GM23338 (cell line): ENCODE measurements around the gene DMD. TPM values are rescaled to one million over a fixed set of nuclear protein-coding genes. Genes with fewer than 3 reads are reported as not detected.

ENCODE experiments used
- ATAC-seq: fragments of 200-7000 bp; cut with Tn5 transposase; 3 replicates; pipeline ENCODE4 v1.9.1; 2020
- DNase-seq: peaks from one replicate; pipeline ENCODE4 v3.0.0-alpha.2; 2015; ENCODE audit warnings: low spot score
- H2AFZ ChIP-seq: fragments of 200-600 bp; sonication (generic); 2 replicates; pipeline ENCODE4 v1.8.0; 2016; ENCODE audit warnings: antibody characterized with exemption, mild to moderate bottlenecking, moderate library complexity
- H3F3A ChIP-seq: fragments of 200-600 bp; sonication (generic); replicated peaks from 2 replicates; pipeline ENCODE4 v1.8.0; 2017; ENCODE audit warnings: antibody characterized with exemption, mixed run types, low read depth
- H3K27ac ChIP-seq: fragments of 200-600 bp; sonication (generic); 2 replicates; pipeline ENCODE4 v1.6.1; 2016; ENCODE audit warnings: low read depth
- H3K27me3 ChIP-seq: fragments of 200-600 bp; sonication (generic); 2 replicates; pipeline ENCODE4 v1.8.0; 2016; ENCODE audit warnings: mild to moderate bottlenecking, mixed run types, moderate library complexity; ENCODE audit not compliant: insufficient read depth
- H3K36me3 ChIP-seq: fragments of 200-600 bp; sonication (generic); 2 replicates; pipeline ENCODE4 v1.8.0; 2016; ENCODE audit warnings: mild to moderate bottlenecking; ENCODE audit not compliant: insufficient read depth
- H3K4me1 ChIP-seq: fragments of 200-600 bp; sonication (generic); 2 replicates; pipeline ENCODE4 v1.8.0; 2016; ENCODE audit warnings: mild to moderate bottlenecking, moderate library complexity; ENCODE audit not compliant: insufficient read depth
- H3K4me2 ChIP-seq: fragments of 200-600 bp; sonication (generic); 2 replicates; pipeline ENCODE4 v1.7.1; 2017; ENCODE audit warnings: mixed run types
- H3K4me3 ChIP-seq: fragments of 200-600 bp; sonication (generic); 2 replicates; pipeline ENCODE4 v1.6.1; 2016; ENCODE audit warnings: mixed run types
- H3K79me2 ChIP-seq: fragments of 200-600 bp; sonication (generic); replicated peaks from 2 replicates; pipeline ENCODE4 v1.8.0; 2017; ENCODE audit warnings: mild to moderate bottlenecking; ENCODE audit not compliant: insufficient read depth
- H3K9me2 ChIP-seq: fragments of 200-600 bp; sonication (generic); 2 replicates; pipeline ENCODE4 v1.8.0; 2017; ENCODE audit not compliant: insufficient read depth
- H4K20me1 ChIP-seq: fragments of 200-600 bp; sonication (generic); replicated peaks from 2 replicates; pipeline ENCODE4 v1.8.0; 2017; ENCODE audit warnings: mild to moderate bottlenecking; ENCODE audit not compliant: insufficient read depth
- H3K27ac Mint-ChIP-seq: 2 replicates; pipeline ENCODE4 v1.8.0; 2020; ENCODE audit warnings: inconsistent platforms, mild to moderate bottlenecking, moderate library complexity, mixed read lengths
- H3K27me3 Mint-ChIP-seq: 3 replicates; pipeline ENCODE4 v1.8.0; 2022; ENCODE audit warnings: low read depth, mild to moderate bottlenecking, moderate library complexity, mixed read lengths, inconsistent platforms; ENCODE audit not compliant: insufficient read depth, poor library complexity
- H3K36me3 Mint-ChIP-seq: 3 replicates; pipeline ENCODE4 v1.8.0; 2021; ENCODE audit warnings: low read depth, mild to moderate bottlenecking, inconsistent platforms, moderate library complexity, mixed read lengths
- H3K4me1 Mint-ChIP-seq: 3 replicates; pipeline ENCODE4 v1.8.0; 2020; ENCODE audit warnings: mild to moderate bottlenecking, inconsistent platforms, mixed read lengths
- H3K4me3 Mint-ChIP-seq: 3 replicates; pipeline ENCODE4 v1.8.0; 2021; ENCODE audit warnings: moderate library complexity, mild to moderate bottlenecking, inconsistent platforms, mixed read lengths
- H3K9me3 Mint-ChIP-seq: 3 replicates; pipeline ENCODE4 v1.8.0; 2020; ENCODE audit warnings: moderate library complexity, mild to moderate bottlenecking, inconsistent platforms, mixed read lengths
- CREB1 ChIP-seq: fragments of 250-450 bp; sonication (Bioruptor Pico); IDR thresholded peaks from 2 replicates; pipeline ENCODE4 v1.5.0; 2020; ENCODE audit warnings: low read depth, mild to moderate bottlenecking, moderate library complexity
- CTCF ChIP-seq, 2 experiments: fragments of 200-600 bp in 1 of 2; sonication (generic) in 1 of 2; conservative IDR thresholded peaks; 2 replicates each; pipeline versions ENCODE4 v1.5.1 to v1.6.1; 2016 to 2017; ENCODE audit warnings: antibody characterized with exemption in 2 of 2, low read depth in 2 of 2, mild to moderate bottlenecking in 2 of 2, moderate library complexity in 1 of 2
- ETS1 ChIP-seq: IDR thresholded peaks from 2 replicates; pipeline ENCODE4 v1.6.1; 2016; ENCODE audit warnings: antibody characterized with exemption
- EZH2 ChIP-seq: fragments of 200-600 bp; sonication (generic); IDR thresholded peaks from one replicate; pipeline ENCODE4 v1.8.0; 2017; ENCODE audit warnings: antibody characterized with exemption, mild to moderate bottlenecking, low read depth; ENCODE audit not compliant: unreplicated experiment
- EZH2phosphoT487 ChIP-seq: fragments of 200-600 bp; sonication (generic); IDR thresholded peaks from one replicate; pipeline ENCODE4 v1.8.1; 2018; ENCODE audit warnings: antibody characterized with exemption; ENCODE audit not compliant: unreplicated experiment
- JUNB ChIP-seq: IDR thresholded peaks from one replicate; pipeline ENCODE4 v1.6.1; 2016; ENCODE audit warnings: antibody characterized with exemption; ENCODE audit not compliant: unreplicated experiment
- NANOG ChIP-seq: IDR thresholded peaks from 2 replicates; pipeline ENCODE4 v1.6.1; 2016; ENCODE audit warnings: antibody characterized with exemption, borderline replicate concordance
- POLR2AphosphoS5 ChIP-seq: IDR thresholded peaks from 2 replicates; pipeline ENCODE4 v1.6.1; 2016; ENCODE audit warnings: antibody characterized with exemption, low read depth
- REST ChIP-seq: IDR thresholded peaks from one replicate; pipeline ENCODE4 v1.6.1; 2018; ENCODE audit warnings: antibody characterized with exemption; ENCODE audit not compliant: unreplicated experiment
- STAT1 ChIP-seq: IDR thresholded peaks from one replicate; pipeline ENCODE4 v1.6.1; 2016; ENCODE audit warnings: antibody characterized with exemption; ENCODE audit not compliant: unreplicated experiment
- ZNF114 ChIP-seq: fragments of 250-450 bp; sonication (Bioruptor Pico); IDR thresholded peaks from 2 replicates; pipeline ENCODE4 v1.5.0; 2020; ENCODE audit warnings: mild to moderate bottlenecking, moderate library complexity
- ZNF331 ChIP-seq: fragments of 250-450 bp; sonication (Bioruptor Pico); IDR thresholded peaks from 2 replicates; pipeline ENCODE4 v1.5.0; 2020; ENCODE audit warnings: low read depth, mild to moderate bottlenecking, moderate library complexity
- ZNF462 ChIP-seq: fragments of 250-450 bp; sonication (Bioruptor Pico); IDR thresholded peaks from 2 replicates; pipeline ENCODE4 v1.5.0; 2020; ENCODE audit warnings: mild to moderate bottlenecking, moderate library complexity
- polyA plus RNA-seq: library from polyadenylated mRNA; unstranded; fragments of >200 nt; fragmentation: Nextera tagmentation; extraction: Ambion mirVana; gene quantifications from 2 replicates; pipeline ENCODE4 v1.2.1, GENCODE V29; 2016
- total RNA-seq: library from RNA; depleted of rRNA; stranded (reverse); fragments of >200 nt; shearing (Covaris generic); gene quantifications from 2 replicates; pipeline ENCODE4 v1.2.3, GENCODE V29; 2014

DMD gene
- total and polyA plus RNA-seq, 2 experiments from 2014 or later, result 4.5 to 7.6 TPM

GRCh38 chrX:31711166-31711565 is 1500.2 kb downstream of the DMD start:
- ATAC-seq (no peak), DNase-seq (no peak)
- Mint-ChIP-seq H3K36me3 (no peaks in the 10 kb centered on the region), H3K4me1 (no peaks in the 10 kb centered on the region), H3K4me3 (no peak overlapping the region), H3K27me3 (peaks cover 2% of the 10 kb centered on the region), H3K27ac (no peak overlapping the region), H3K9me3 (no peaks in the 10 kb centered on the region)
- H3K27me3 ChIP-seq, result no peaks in the 10 kb centered on the region
- no peaks in the 10 kb centered on the region for H3K9me2 ChIP-seq
- H3F3A ChIP-seq, result no peaks in the 10 kb centered on the region
- no peaks in the 10 kb centered on the region for H3K4me1 ChIP-seq
- H4K20me1 ChIP-seq, result no peaks in the 10 kb centered on the region
- no peak overlapping the region for H3K27ac ChIP-seq
- no peaks in the 10 kb centered on the region for H3K36me3 ChIP-seq
- no peak overlapping the region for H3K4me2 ChIP-seq
- H3K4me3 ChIP-seq, result no peak overlapping the region
- TF ChIP-seq ETS1 (no peak), JUNB (no peak), REST (no peak), STAT1 (no peak), ZNF331 (CRISPR knock-in tag) (no peak), ZNF462 (no peak), CREB1 (CRISPR knock-in tag) (no peak), POLR2AphosphoS5 (no peak), CTCF (conservative IDR thresholded peaks at IDR 0.05; ENCODE audit: low read depth in 2 of 2) (no peak), NANOG (no peak), ZNF114 (CRISPR knock-in tag) (no peak), EZH2 (no peak), EZH2phosphoT487 (no peak)
- no peak overlapping the region for H2AFZ ChIP-seq
- H3K79me2 ChIP-seq, result no peaks in the 10 kb centered on the region
